Breast epithelium (tissue), 4 donors: ENCODE measurements around the gene GHRL. TPM values are rescaled to one million over a fixed set of nuclear protein-coding genes. Genes with fewer than 3 reads are reported as not detected.

Source experiments
- DNase-seq, 2 donors: peaks; one replicate each; pipeline ENCODE4 v3.0.0-alpha.2; 2019; ENCODE audit warnings: low spot score in 2 of 2
- H3K27ac ChIP-seq, 2 donors: fragments of 200-600 bp; sonication (generic) in 1 of 2; one replicate each; pipeline ENCODE4 v1.5.1; 2016 to 2019; ENCODE audit warnings: mild to moderate bottlenecking in 1 of 2
- H3K27me3 ChIP-seq, 2 donors: fragments of 200-600 bp; sonication (generic) in 1 of 2; one replicate each; pipeline versions ENCODE4 v1.5.1 to v1.6.0; 2017 to 2019; ENCODE audit warnings: control low read depth in 1 of 2, mild to moderate bottlenecking in 1 of 2
- H3K36me3 ChIP-seq: fragments of 200-600 bp; one replicate; pipeline ENCODE4 v1.5.1; 2019
- H3K4me1 ChIP-seq, 2 donors: fragments of 200-600 bp; sonication (generic); one replicate each; pipeline ENCODE4 v1.5.1; 2016 to 2019; ENCODE audit warnings: control low read depth in 1 of 2
- H3K4me3 ChIP-seq, 3 donors: fragments of 200-600 bp; sonication (generic); 1 replicate in 2 of 3; 2 replicates in 1 of 3; pipeline ENCODE4 v1.5.1; 2016 to 2019; ENCODE audit warnings: mild to moderate bottlenecking in 3 of 3, moderate library complexity in 2 of 3
- H3K9me3 ChIP-seq, 2 donors: fragments of 200-600 bp; sonication (generic) in 1 of 2; one replicate each; pipeline ENCODE4 v1.5.1; 2016 to 2019; ENCODE audit warnings: control low read depth in 1 of 2
- POLR2A ChIP-seq: fragments of 450-650 bp; IDR thresholded peaks from one replicate; pipeline ENCODE4 v1.6.1; 2016; ENCODE audit warnings: antibody characterized with exemption, mild to moderate bottlenecking, moderate library complexity
- POLR2AphosphoS5 ChIP-seq, 3 donors: sonication (generic); formaldehyde crosslinking; IDR thresholded peaks; one replicate each; pipeline ENCODE4 v1.6.1; 2017; ENCODE audit warnings: antibody characterized with exemption in 3 of 3
- intact Hi-C: fragments of 100-400 bp; cut with DNase I; formaldehyde crosslinking; loops from one replicate; pipeline ENCODE4 v1.15.1; 2023; ENCODE audit warnings: low total_unique reads
- total RNA-seq, 3 donors: library from RNA; depleted of rRNA; stranded (reverse); fragments of >200 nt; gene quantifications; one replicate each; pipeline ENCODE4 v1.1.0, GENCODE V29; 2016
- TF ChIP-seq, protein P1 (sequence below), 3 donors: fragments of 450-650 bp; IDR thresholded peaks; one replicate each; pipeline ENCODE4 v1.5.1; 2016 to 2017; ENCODE audit warnings: antibody characterized with exemption in 3 of 3, mild to moderate bottlenecking in 3 of 3, moderate library complexity in 3 of 3

Gene GHRL
- total RNA-seq, 3 donors from 2014 or later = 0.66 to 1.0 TPM; not detected in 1

GRCh38 chr3:10286596-10287295, 6.0 kb downstream of the GHRL start:
- no peak for DNase-seq
- Histone ChIP-seq H3K9me3 (no peaks in the 10 kb centered on the region), H3K4me1 (peaks cover 0 to 8% of the 10 kb centered on the region in 2 donors), H3K4me3 (no peak overlapping the region), H3K27ac (peak overlapping the region; percentile 21 to 22), H3K27me3 (no peaks in the 10 kb centered on the region), H3K36me3 (no peaks in the 10 kb centered on the region)
- TF ChIP-seq, protein P1, sequence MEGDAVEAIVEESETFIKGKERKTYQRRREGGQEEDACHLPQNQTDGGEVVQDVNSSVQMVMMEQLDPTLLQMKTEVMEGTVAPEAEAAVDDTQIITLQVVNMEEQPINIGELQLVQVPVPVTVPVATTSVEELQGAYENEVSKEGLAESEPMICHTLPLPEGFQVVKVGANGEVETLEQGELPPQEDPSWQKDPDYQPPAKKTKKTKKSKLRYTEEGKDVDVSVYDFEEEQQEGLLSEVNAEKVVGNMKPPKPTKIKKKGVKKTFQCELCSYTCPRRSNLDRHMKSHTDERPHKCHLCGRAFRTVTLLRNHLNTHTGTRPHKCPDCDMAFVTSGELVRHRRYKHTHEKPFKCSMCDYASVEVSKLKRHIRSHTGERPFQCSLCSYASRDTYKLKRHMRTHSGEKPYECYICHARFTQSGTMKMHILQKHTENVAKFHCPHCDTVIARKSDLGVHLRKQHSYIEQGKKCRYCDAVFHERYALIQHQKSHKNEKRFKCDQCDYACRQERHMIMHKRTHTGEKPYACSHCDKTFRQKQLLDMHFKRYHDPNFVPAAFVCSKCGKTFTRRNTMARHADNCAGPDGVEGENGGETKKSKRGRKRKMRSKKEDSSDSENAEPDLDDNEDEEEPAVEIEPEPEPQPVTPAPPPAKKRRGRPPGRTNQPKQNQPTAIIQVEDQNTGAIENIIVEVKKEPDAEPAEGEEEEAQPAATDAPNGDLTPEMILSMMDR (IDR thresholded peaks at IDR 0.05) = peak in 1 of 3 donors; percentile 12
- TF ChIP-seq POLR2AphosphoS5 (IDR thresholded peaks at IDR 0.05) (no peak), POLR2A (no peak)
- intact Hi-C loops = no loop called here

DNA sequence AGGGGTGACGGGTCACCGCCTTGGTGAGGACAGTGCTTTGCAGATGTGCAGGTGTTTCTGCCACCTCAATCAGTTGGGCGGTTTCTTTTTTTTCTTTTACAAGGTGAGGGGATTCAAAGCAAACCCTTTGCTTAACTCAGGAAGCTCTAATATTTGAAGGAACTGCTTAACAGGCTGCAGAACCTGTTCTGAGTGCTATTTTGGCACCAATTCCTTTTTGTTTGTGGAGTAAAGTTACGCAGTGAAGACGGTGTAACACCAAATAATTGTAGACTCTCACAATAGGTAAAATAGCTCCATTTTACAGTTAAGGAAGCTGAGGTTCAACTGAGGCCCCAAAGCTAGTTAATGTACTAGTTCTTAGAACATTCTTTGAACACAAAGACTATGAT, 6.6 kb downstream of the GHRL start:
- H3K9me3 ChIP-seq = no peaks in the 10 kb centered on the region
- no peak for DNase-seq
- intact Hi-C loops = no loop called here
- peaks cover 0 to 8% of the 10 kb centered on the region in 2 donors for H3K4me1 ChIP-seq
- TF ChIP-seq, protein P1 (IDR thresholded peaks at IDR 0.05) = no peak
- TF ChIP-seq POLR2AphosphoS5 (IDR thresholded peaks at IDR 0.05) = no peak
- TF ChIP-seq POLR2A = no peak
- H3K27ac ChIP-seq = peak overlapping the region; percentile 21 to 22
- H3K4me3 ChIP-seq = no peak overlapping the region
- H3K36me3 ChIP-seq = no peaks in the 10 kb centered on the region
- H3K27me3 ChIP-seq = no peaks in the 10 kb centered on the region

DNA sequence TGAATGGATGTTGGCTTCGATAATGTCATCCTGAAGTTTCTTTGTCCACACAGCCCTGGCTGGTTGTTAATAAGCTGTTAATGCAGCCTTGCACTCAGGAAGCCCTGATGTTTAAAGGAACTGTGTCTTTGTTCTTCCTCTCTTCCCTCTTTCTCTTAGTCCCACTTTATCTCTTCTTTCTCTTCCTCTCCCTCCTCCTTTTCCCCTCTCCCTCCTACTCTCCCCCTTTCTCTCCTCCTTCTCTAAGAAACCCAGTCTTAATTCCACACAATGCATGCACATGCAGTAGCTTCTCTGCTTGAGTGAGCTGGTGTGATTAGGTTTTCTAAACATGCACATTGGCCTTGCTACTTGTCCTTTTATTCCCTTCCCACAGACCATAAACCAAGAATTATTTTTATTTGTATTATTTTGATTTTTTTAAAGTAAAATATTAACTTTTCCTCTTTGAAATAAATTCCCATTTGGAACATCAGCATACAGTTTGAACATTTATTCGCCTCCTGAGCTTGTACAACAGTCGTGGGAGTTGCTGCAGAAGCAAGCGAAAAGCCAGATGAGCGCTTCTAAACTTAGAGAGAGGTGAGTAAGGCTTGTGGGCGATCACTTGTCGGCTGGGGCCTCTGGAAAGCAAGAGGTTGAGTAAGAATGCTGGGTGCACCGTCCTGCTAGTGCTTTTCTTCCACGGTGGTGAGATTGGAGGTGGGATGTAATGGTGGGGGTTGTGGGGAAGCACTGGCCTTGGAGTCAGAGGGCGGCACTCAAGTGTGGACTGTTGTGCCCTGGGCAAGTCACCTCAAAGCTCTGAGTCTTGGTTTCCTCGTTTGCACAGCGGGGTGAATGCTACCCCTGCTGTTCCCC, 7.2 kb downstream of the GHRL start:
- no peak for DNase-seq
- Histone ChIP-seq H3K4me1 (peaks cover 0 to 8% of the 10 kb centered on the region in 2 donors), H3K27me3 (no peaks in the 10 kb centered on the region), H3K27ac (no peak overlapping the region), H3K9me3 (no peaks in the 10 kb centered on the region), H3K36me3 (no peaks in the 10 kb centered on the region), H3K4me3 (no peak overlapping the region)
- intact Hi-C loops = no loop called here
- TF ChIP-seq POLR2A = no peak
- TF ChIP-seq POLR2AphosphoS5 (IDR thresholded peaks at IDR 0.05) = no peak
- TF ChIP-seq, protein P1 (IDR thresholded peaks at IDR 0.05) = no peak

DNA sequence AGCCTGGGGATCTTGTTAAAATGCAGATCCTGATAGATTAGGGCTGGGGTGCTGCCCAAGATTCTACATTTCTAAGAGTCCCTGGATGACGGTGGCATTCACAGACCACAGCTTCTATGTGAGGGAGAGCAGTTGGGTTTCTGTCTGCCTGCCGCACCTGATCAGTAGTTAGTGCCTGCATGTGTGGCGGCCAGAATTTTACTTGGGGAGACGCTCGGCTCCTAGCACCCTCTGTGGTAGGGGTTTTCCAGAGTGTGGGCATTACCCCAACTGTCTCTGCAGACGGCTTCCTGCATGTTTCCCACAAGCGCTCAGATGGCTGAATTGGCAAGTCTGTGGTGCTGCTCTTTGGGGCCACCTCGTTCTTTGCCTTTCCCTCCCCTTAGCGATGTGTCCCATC, 8.3 kb downstream of the GHRL start:
- H3K27me3 ChIP-seq = no peaks in the 10 kb centered on the region
- TF ChIP-seq, protein P1 (IDR thresholded peaks at IDR 0.05) = no peak
- no peak for TF ChIP-seq POLR2AphosphoS5 (IDR thresholded peaks at IDR 0.05)
- TF ChIP-seq POLR2A = no peak
- H3K4me3 ChIP-seq = no peak overlapping the region
- intact Hi-C loops = no loop called here
- peak overlapping the region in 1 of 2 donors; percentile 13 for H3K27ac ChIP-seq
- no peaks in the 10 kb centered on the region for H3K9me3 ChIP-seq
- peaks cover 0 to 8% of the 10 kb centered on the region in 2 donors for H3K4me1 ChIP-seq
- no peak for DNase-seq
- no peaks in the 10 kb centered on the region for H3K36me3 ChIP-seq

DNA sequence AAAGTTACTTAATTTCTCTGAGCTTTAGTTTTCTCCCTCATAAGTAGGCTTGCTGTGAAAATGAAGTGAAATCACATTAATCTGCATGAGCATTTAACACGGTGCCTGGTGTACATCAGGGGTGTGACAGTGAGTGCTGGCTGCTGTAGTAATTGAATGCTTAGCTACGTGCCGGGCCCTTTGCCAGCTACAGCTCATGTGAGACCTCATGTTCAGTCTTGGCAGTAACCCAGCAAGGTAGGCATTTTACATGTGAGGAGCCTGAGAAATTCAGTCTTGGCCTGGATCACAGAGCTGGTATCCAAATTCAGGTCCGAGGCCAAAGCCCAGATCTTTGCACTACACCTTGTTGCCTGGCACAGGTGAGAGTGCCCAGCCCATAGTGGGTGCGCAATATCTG, 9.1 kb downstream of the GHRL start:
- Histone ChIP-seq H3K27me3 (no peaks in the 10 kb centered on the region), H3K9me3 (no peaks in the 10 kb centered on the region), H3K4me3 (no peak overlapping the region), H3K27ac (no peak overlapping the region), H3K4me1 (peaks cover 0 to 8% of the 10 kb centered on the region in 2 donors), H3K36me3 (no peaks in the 10 kb centered on the region)
- TF ChIP-seq POLR2A (no peak), POLR2AphosphoS5 (IDR thresholded peaks at IDR 0.05) (no peak)
- TF ChIP-seq, protein P1 (IDR thresholded peaks at IDR 0.05) = no peak
- DNase-seq = peak; percentile 59 to 64
- intact Hi-C loops = no loop called here
